Transverse colon (tissue), 4 donors: Measurements from ENCODE around the gene SCN9A. TPM values are rescaled to one million over a fixed set of nuclear protein-coding genes. Genes with fewer than 3 reads are reported as not detected.

Experiments
- DNase-seq: peaks from one replicate; pipeline ENCODE4 v3.0.0-alpha.2; 2019
- H3K27ac ChIP-seq, 4 donors: fragments of 200-600 bp; sonication (generic); 2 replicates each; pipeline ENCODE4 v1.5.1; 2016 to 2018; ENCODE audit warnings: inconsistent platforms in 4 of 4
- H3K27me3 ChIP-seq: fragments of 200-600 bp; sonication (generic); 2 replicates; pipeline ENCODE4 v1.5.1; 2017; ENCODE audit warnings: inconsistent platforms
- H3K36me3 ChIP-seq, 4 donors: fragments of 200-600 bp; sonication (generic); 2 replicates each; pipeline ENCODE4 v1.5.1; 2017 to 2019; ENCODE audit warnings: inconsistent platforms in 4 of 4
- H3K4me1 ChIP-seq, 4 donors: fragments of 200-600 bp; sonication (generic); 2 replicates each; pipeline ENCODE4 v1.5.1; 2017 to 2020; ENCODE audit warnings: inconsistent platforms in 4 of 4
- H3K4me3 ChIP-seq, 4 donors: fragments of 200-600 bp; sonication (generic); 1 replicate in 1 of 4; 2 replicates in 3 of 4; pipeline versions ENCODE4 v1.5.1 to v1.6.1; 2017 to 2019; ENCODE audit warnings: inconsistent platforms in 4 of 4
- H3K9me3 ChIP-seq, 2 donors: fragments of 200-600 bp; sonication (generic); 2 replicates each; pipeline ENCODE4 v1.5.1; 2017 to 2019; ENCODE audit warnings: inconsistent platforms in 2 of 2
- CTCF ChIP-seq, 5 experiments: fragments of 200-600 bp in 3 of 5; fragments of 450-650 bp in 2 of 5; sonication (generic) in 3 of 5; IDR thresholded peaks; 1 replicate in 2 of 5; 2 replicates in 3 of 5; pipeline ENCODE4 v1.5.1; 2016 to 2017; ENCODE audit warnings: antibody characterized with exemption in 5 of 5, inconsistent platforms in 3 of 5, mild to moderate bottlenecking in 2 of 5, moderate library complexity in 1 of 5
- EP300 ChIP-seq: sonication (generic); formaldehyde crosslinking; IDR thresholded peaks from one replicate; pipeline ENCODE4 v1.6.1; 2017; ENCODE audit warnings: antibody characterized with exemption, low read depth
- POLR2A ChIP-seq: fragments of 450-650 bp; IDR thresholded peaks from one replicate; pipeline ENCODE4 v1.6.1; 2016; ENCODE audit warnings: antibody characterized with exemption, mild to moderate bottlenecking, moderate library complexity
- POLR2AphosphoS5 ChIP-seq, 3 donors: sonication (generic); formaldehyde crosslinking; IDR thresholded peaks; one replicate each; pipeline ENCODE4 v1.6.1; 2016; ENCODE audit warnings: antibody characterized with exemption in 3 of 3
- WGBS, 2 donors: methylation state at CpG; one replicate each; pipeline ENCODE4 v1.1.5; 2018; ENCODE audit warnings: low coverage in 1 of 2; 5-methylcytosine and 5-hydroxymethylcytosine counted together
- in situ Hi-C, 4 donors: fragments of 200-750 bp; cut with MboI; loops; one replicate each; pipeline versions ENCODE4 v1.15.0 to v1.15.1; 2017; ENCODE audit warnings: low sequenced_read_pairs in 3 of 4, low pct_ligation_motif_present in 1 of 4, low pct_unique_long_range_greater_than_20kb in 1 of 4
- intact Hi-C: fragments of 100-400 bp; cut with DNase I; formaldehyde crosslinking; loops from one replicate; pipeline ENCODE4 v1.15.1; 2023; ENCODE audit warnings: low total_unique reads
- total RNA-seq, 4 donors: library from RNA; depleted of rRNA; stranded (reverse); fragments of >200 nt; gene quantifications; one replicate each; pipeline ENCODE4 v1.1.0, GENCODE V29; 2016

SCN9A gene
- total RNA-seq, 4 donors from 2014 or later = 13.1 to 35.8 (median 24.5) TPM

DNA sequence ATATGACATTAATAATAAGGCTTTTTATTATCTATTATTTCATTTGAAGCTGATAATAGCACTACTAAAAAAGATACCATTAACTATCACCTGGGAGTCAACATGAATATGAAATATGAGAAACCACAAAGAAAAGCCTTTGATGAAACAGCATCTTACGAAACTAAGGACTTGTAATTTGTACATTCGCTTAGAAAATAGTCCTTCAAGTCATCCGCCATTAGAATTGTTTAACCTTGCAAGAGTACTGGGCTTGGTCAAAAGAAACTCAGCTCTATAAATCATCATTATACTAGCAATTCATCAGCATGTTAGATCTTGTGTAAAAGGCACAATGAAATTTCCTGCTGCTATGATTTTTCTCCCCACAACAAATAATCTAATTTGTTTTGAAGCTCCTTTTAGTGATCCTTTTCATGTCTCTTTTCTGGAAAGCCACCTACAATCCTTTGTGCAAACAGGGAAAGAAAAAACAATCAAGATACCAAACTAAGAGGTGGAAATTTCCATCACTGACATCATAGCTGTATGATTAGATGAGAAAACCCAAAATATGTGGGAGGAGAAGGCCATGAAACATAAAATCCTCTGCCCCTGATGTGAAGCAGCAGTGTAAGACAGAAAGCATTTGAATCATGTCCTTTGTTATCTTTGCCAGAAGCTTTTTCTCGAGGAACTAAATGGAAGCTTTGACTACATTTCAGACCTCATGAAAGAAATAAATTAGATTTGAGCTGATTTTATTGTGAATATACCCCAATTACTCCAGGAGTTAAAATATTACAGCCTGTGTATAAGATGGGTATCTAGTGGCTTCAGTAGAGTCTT lies 31.2 kb downstream of the SCN9A start:
- intact Hi-C loops (no loop called here), in situ Hi-C loops (no loop called here)
- Histone ChIP-seq H3K36me3 (no peaks in the 10 kb centered on the region), H3K4me1 (no peaks in the 10 kb centered on the region), H3K27me3 (no peaks in the 10 kb centered on the region), H3K9me3 (no peaks in the 10 kb centered on the region), H3K4me3 (no peak overlapping the region), H3K27ac (no peak overlapping the region)
- TF ChIP-seq EP300 (no peak), POLR2AphosphoS5 (IDR thresholded peaks at IDR 0.05) (no peak), POLR2A (no peak), CTCF (IDR thresholded peaks at IDR 0.05) (no peak)
- WGBS, 2 donors = 70 to 97% methylated on average over 3 to 4 of the region's 4 CpGs
- DNase-seq = no peak

DNA sequence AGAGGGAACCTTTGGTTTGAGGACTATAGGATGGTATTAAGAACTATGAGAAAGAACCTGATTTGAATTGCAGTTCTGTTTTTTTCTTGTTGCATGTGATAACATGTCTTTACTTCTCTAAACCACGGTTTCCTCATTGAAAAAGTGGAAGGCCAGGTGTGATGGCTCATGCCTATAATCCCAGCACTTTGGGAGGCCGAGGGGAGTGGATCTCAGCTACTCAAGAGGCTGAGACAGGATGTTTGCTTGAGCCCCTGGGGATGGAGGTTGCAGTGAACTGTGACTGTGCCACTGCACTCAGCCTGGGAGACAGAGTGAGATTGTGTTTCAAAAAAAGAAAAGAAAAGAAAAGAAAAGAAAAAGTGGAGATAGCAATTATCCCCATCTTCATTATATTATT lies 32.3 kb downstream of the SCN9A start:
- H3K4me3 ChIP-seq = no peak overlapping the region
- intact Hi-C loops = no loop called here
- no peaks in the 10 kb centered on the region for H3K36me3 ChIP-seq
- TF ChIP-seq POLR2AphosphoS5 (IDR thresholded peaks at IDR 0.05) = no peak
- DNase-seq = no peak
- 35 to 52% methylated on average over 2 of the region's 2 CpGs for WGBS, 2 donors
- H3K27ac ChIP-seq = no peak overlapping the region
- H3K27me3 ChIP-seq = no peaks in the 10 kb centered on the region
- H3K4me1 ChIP-seq = no peaks in the 10 kb centered on the region
- no peaks in the 10 kb centered on the region for H3K9me3 ChIP-seq
- in situ Hi-C loops = no loop called here

GRCh38 chr2:166341426-166341825 lies 34.3 kb downstream of the SCN9A start:
- H3K9me3 ChIP-seq = no peaks in the 10 kb centered on the region
- no peak overlapping the region for H3K4me3 ChIP-seq
- no peak overlapping the region for H3K27ac ChIP-seq
- no peak for TF ChIP-seq EP300
- no peak for TF ChIP-seq POLR2A
- no peak for TF ChIP-seq POLR2AphosphoS5 (IDR thresholded peaks at IDR 0.05)
- TF ChIP-seq CTCF (IDR thresholded peaks at IDR 0.05) = no peak
- intact Hi-C loops (no loop called here), in situ Hi-C loops (no loop called here)
- WGBS, 2 donors = 38 to 51% methylated on average over 1 of the region's 1 CpG
- DNase-seq = no peak
- no peaks in the 10 kb centered on the region for H3K4me1 ChIP-seq
- no peaks in the 10 kb centered on the region for H3K36me3 ChIP-seq
- H3K27me3 ChIP-seq = no peaks in the 10 kb centered on the region

DNA sequence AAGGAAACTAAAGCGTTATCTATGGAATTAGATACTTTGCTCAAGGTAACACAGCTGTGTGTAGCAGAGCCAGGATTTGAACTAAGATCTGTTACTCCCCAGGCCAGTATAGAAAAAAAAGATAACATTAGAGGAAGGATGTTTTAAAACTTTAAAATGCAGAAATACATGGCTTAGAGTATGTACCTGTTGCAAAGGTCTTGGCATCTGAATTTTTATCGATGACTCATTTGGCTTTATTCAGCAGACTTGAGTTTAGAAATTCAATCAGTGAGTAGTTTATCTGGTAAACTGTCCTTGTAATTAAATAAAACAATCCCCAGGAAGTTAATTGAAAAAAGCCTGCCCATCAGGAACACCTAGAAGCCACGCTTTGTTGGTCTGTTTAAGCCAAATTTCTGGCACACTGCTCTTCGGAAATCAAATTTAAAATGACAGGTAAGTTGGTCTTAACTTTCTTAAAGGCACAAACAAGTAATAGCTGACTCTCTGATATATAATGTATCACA lies 36.9 kb downstream of the SCN9A start:
- H3K27ac ChIP-seq = no peak overlapping the region
- H3K4me1 ChIP-seq = peaks cover 0 to 6% (median 3%) of the 10 kb centered on the region in 4 donors
- no peak for TF ChIP-seq EP300
- TF ChIP-seq POLR2AphosphoS5 (IDR thresholded peaks at IDR 0.05) = no peak
- no peak for TF ChIP-seq CTCF (IDR thresholded peaks at IDR 0.05)
- TF ChIP-seq POLR2A = no peak
- H3K36me3 ChIP-seq = no peaks in the 10 kb centered on the region
- WGBS, 2 donors = 87 to 93% methylated on average over 4 of the region's 4 CpGs
- intact Hi-C loops = no loop called here
- no peak overlapping the region for H3K4me3 ChIP-seq
- in situ Hi-C loops = no loop called here
- no peaks in the 10 kb centered on the region for H3K27me3 ChIP-seq
- no peak for DNase-seq
- no peaks in the 10 kb centered on the region for H3K9me3 ChIP-seq
